Duodenal mucosa (tissue), 2 donors: ENCODE results near the gene OR8B3.
"Not testable (repeated sequence)": the region's sequence is repeated elsewhere in the genome, so short reads cannot be mapped to it uniquely, and the experiment has no call there.

Source experiments
- H3K27ac ChIP-seq: one replicate; pipeline ENCODE4 v1.7.0; 2013; ENCODE audit warnings: low read depth, low read length
- H3K27me3 ChIP-seq, 2 donors: one replicate each; pipeline ENCODE4 v1.7.0; 2013; ENCODE audit warnings: low read length in 2 of 2, control low read depth in 1 of 2; ENCODE audit not compliant: insufficient read depth in 2 of 2, control insufficient read depth in 1 of 2
- H3K36me3 ChIP-seq, 2 donors: one replicate each; pipeline ENCODE4 v1.7.0; 2013; ENCODE audit warnings: low read length in 2 of 2, control low read depth in 1 of 2; ENCODE audit not compliant: insufficient read depth in 2 of 2, control insufficient read depth in 1 of 2
- H3K4me1 ChIP-seq, 2 donors: one replicate each; pipeline ENCODE4 v1.7.0; 2013; ENCODE audit warnings: low read length in 2 of 2, control low read depth in 1 of 2; ENCODE audit not compliant: insufficient read depth in 2 of 2, control insufficient read depth in 1 of 2
- H3K4me3 ChIP-seq, 2 donors: one replicate each; pipeline ENCODE4 v1.7.0; 2013; ENCODE audit warnings: low read length in 2 of 2, low read depth in 1 of 2
- H3K9ac ChIP-seq, 2 donors: one replicate each; pipeline ENCODE4 v1.7.0; 2013; ENCODE audit warnings: low read length in 2 of 2, low read depth in 1 of 2
- H3K9me3 ChIP-seq, 2 donors: one replicate each; pipeline ENCODE4 v1.7.0; 2013; ENCODE audit warnings: low read length in 2 of 2, control low read depth in 1 of 2; ENCODE audit not compliant: control insufficient read depth in 1 of 2

OR8B3 gene

GRCh38 chr11:124424384-124424921, 25.6 kb upstream of the OR8B3 start, which contains the start of gene OR8B4:
TSS of gene OR8B4 (minus strand) at chr11:124424871. CDS start at chr11:124424871, 0 bp downstream.
- Histone ChIP-seq H3K4me3 (no peak within 1 kb of the TSS), H3K4me1 (no peaks in the 10 kb centered on the region), H3K27ac (no peak within 1 kb of the TSS), H3K9me3 (no peaks in the 10 kb centered on the region), H3K27me3 (no peaks in the 10 kb centered on the region), H3K9ac (no peak within 1 kb of the TSS), H3K36me3 (no peaks in the 10 kb centered on the region)

GRCh38 chr11:124421043-124421442, 22.2 kb upstream of the OR8B3 start:
- Histone ChIP-seq H3K27ac (no peak overlapping the region), H3K9ac (no peak overlapping the region), H3K36me3 (no peaks in the 10 kb centered on the region)

DNA sequence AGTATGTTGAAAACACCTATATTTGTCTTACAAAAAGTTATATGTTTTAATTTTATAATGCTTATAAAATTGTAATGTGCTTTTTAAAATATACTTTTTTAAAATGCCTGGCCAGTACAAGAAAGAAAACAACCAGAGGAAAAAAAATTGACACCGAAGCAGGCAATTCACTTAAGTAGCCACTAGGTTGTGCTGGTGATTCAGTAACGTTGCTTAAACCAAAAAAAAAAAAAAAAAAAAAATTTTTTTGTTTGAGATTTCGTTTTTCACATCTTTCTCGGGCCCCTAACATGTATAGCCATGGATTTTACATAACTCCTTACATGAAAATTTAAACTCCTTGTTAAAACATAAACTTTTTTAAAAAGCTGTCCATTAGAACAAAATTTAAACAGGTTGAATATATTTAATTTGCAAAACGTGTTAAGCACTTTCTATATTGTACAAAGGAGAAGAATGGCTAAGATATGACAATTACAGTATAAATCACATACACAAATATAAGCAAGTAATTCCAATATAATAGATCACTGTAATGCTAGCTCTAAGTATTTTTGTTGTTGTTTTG, 16.6 kb upstream of the OR8B3 start:
- Histone ChIP-seq H3K9me3 (no peaks in the 10 kb centered on the region), H3K4me1 (no peaks in the 10 kb centered on the region), H3K27ac (no peak overlapping the region), H3K9ac (no peak overlapping the region), H3K36me3 (no peaks in the 10 kb centered on the region), H3K27me3 (no peaks in the 10 kb centered on the region), H3K4me3 (no peak overlapping the region)

More at GRCh38 chr11:124421043-124421442, 22.2 kb upstream of the OR8B3 start:
- no peaks in the 10 kb centered on the region for H3K9me3 ChIP-seq
- H3K4me1 ChIP-seq, result no peaks in the 10 kb centered on the region
- H3K27me3 ChIP-seq, result no peaks in the 10 kb centered on the region
- H3K4me3 ChIP-seq, result no peak overlapping the region

DNA sequence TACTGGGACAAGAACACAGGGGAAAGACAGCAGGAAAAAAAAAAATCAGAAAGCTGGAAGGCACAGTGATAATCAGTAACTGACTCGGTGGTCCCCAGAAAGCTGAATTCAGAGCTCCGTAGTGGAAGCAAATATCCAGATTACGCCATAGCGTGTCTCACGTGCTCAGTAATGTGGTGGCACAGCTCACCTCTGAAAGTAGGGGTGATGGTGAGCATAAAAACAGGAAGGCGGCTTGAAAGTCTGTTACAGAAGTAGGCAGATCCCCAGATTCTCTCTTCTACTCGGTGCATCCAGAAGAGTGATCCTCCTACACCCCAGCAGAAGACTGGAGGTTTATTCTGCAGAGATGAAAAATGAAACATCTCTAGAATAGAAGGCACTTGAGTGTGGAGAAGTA, 11.1 kb upstream of the OR8B3 start:
- Histone ChIP-seq H3K9me3 (no peaks in the 10 kb centered on the region), H3K4me1 (no peaks in the 10 kb centered on the region), H3K9ac (no peak overlapping the region), H3K27ac (no peak overlapping the region), H3K27me3 (no peaks in the 10 kb centered on the region), H3K36me3 (no peaks in the 10 kb centered on the region), H3K4me3 (no peak overlapping the region)

GRCh38 chr11:124405581-124405980, 6.8 kb upstream of the OR8B3 start:
- Histone ChIP-seq H3K27ac (no peak overlapping the region), H3K4me3 (no peak overlapping the region), H3K36me3 (no peaks in the 10 kb centered on the region), H3K9me3 (no peaks in the 10 kb centered on the region), H3K9ac (no peak overlapping the region), H3K4me1 (no peaks in the 10 kb centered on the region), H3K27me3 (no peaks in the 10 kb centered on the region)

GRCh38 chr11:124403186-124403585, 4.4 kb upstream of the OR8B3 start:
- not testable (repeated sequence) for H3K4me1 ChIP-seq, H3K9me3 ChIP-seq

DNA sequence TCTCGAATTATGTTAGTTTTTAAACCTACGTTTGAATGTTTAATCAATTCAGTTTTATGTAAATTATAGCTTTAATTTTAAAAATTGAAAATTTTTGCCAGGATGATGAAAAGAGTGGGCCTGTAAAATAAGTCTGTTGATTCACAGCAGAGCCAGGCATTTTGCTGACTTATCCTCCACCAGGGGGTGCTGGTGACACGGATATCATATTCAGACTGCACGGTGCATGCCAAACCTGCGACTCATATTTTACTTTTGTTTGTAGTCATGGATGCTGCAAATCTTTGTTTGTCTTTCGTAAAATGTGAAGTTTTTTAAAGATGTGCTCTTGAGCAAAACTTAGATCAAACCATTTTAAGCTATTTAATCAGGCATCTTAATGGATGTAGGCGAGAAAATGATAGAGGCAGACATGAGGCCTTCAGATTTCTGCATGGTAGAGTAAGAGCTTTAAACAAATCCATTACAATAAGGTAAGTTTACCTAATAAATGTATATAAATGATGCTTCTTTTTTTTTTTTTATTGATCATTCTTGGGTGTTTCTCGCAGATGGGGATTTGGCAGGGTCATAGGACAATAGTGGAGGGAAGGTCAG, 3.6 kb upstream of the OR8B3 start:
- Histone ChIP-seq H3K4me3 (no peak overlapping the region), H3K9me3 (no peaks in the 10 kb centered on the region), H3K36me3 (no peaks in the 10 kb centered on the region), H3K27me3 (no peaks in the 10 kb centered on the region), H3K27ac (no peak overlapping the region), H3K4me1 (no peaks in the 10 kb centered on the region), H3K9ac (no peak overlapping the region)

More at GRCh38 chr11:124403186-124403585, 4.4 kb upstream of the OR8B3 start:
- H3K4me3 ChIP-seq, H3K9ac ChIP-seq, H3K36me3 ChIP-seq, H3K27me3 ChIP-seq, H3K27ac ChIP-seq: not testable (repeated sequence)

DNA sequence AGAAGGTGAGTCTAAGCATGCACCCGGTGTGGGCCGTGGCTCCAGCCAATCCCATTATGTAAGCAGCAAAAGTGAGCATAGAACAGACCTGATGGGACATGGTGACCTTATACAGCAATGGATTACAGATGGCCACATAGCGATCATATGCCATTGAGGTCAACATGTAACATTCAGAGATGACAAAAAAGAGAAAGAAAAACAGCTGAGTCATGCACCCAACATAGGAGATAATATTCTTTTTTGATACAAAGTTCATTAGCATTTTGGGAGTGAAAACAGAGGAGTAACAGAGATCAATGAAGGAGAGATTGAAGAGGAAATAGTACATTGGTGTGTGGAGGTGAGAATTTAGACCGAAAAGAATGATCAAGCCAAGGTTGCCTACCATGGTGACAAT, 2.0 kb downstream of the OR8B3 start:
- H3K27ac ChIP-seq, H3K36me3 ChIP-seq, H3K4me1 ChIP-seq: not testable (repeated sequence)

DNA sequence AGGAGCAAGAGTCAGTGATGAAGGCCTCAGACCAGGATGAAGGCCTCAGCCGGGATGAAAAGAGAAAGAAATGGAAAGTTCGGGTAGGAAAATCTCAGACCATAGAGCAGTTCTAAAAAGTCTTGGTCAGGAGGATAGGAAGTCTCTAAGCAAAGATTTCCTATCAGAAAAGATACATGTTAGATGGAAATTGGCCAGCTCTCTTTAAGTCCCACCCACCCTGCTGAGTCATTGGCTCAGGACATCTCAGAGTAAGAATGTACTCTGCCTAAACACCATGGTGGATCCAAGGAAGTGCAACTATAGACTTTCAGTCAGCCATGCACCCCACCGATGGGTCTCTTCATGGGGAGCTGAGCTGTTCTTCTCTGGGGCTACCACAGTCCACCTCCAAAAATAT, 4.4 kb downstream of the OR8B3 start:
- H3K36me3 ChIP-seq, result no peaks in the 10 kb centered on the region
- H3K4me1 ChIP-seq, result no peaks in the 10 kb centered on the region
- H3K27ac ChIP-seq, result no peak overlapping the region
- H3K9me3 ChIP-seq, result no peaks in the 10 kb centered on the region
- H3K27me3 ChIP-seq, result no peaks in the 10 kb centered on the region
- H3K4me3 ChIP-seq, result no peak overlapping the region
- H3K9ac ChIP-seq, result no peak overlapping the region

More for the DNA sequence above, 2.0 kb downstream of the OR8B3 start:
- H3K27me3 ChIP-seq, H3K9me3 ChIP-seq, H3K4me3 ChIP-seq, H3K9ac ChIP-seq: not testable (repeated sequence)

- Histone ChIP-seq H3K27me3 (no peaks in the 10 kb centered on the region), H3K4me1 (no peaks in the 10 kb centered on the region), H3K27ac (no peak within 1 kb of the TSS), H3K36me3 (no peaks in the 10 kb centered on the region), H3K9ac (no peak within 1 kb of the TSS), H3K4me3 (no peak within 1 kb of the TSS), H3K9me3 (no peaks in the 10 kb centered on the region)
Observed at GRCh38 chr11:124384399-124384798, 14.4 kb downstream of the OR8B3 start, which contains the start of gene OR8B2. TSS of gene OR8B2 (minus strand) at chr11:124384499. CDS start at chr11:124383343, 1,156 bp downstream.
